A549 treated with AZD9567 at 1 μM for 4 hours (cell line): ENCODE data around the gene LRRC74B. TPM values are rescaled to one million over a fixed set of nuclear protein-coding genes. Genes with fewer than 3 reads are reported as not detected.

ENCODE experiments used
- total RNA-seq: library from RNA; stranded (reverse); fragments of 200-300 nt; extraction: Qiagen RNA extraction; gene quantifications from 5 replicates; pipeline ENCODE4 v1.2.3, GENCODE V29; 2022; ENCODE audit not compliant: insufficient read depth

The LRRC74B gene
- 0.02 to 0.06 TPM (median 0.05 TPM) in 3 of 5 replicates, not detected in the others for total RNA-seq

GRCh38 chr22:21045585-21046294 lies at the start of gene LRRC74B:
TSS of gene LRRC74B (plus strand) at chr22:21045946. CDS start at chr22:21045987, 41 bp downstream.

GRCh38 chr22:21001601-21002325 lies 44.0 kb upstream of the LRRC74B start, which contains the start of gene THAP7:
TSS of gene THAP7 (minus strand) at chr22:21002118. CDS start at chr22:21001911, 207 bp downstream.

GRCh38 chr22:21014726-21015465 lies 30.9 kb upstream of the LRRC74B start, which contains the start of gene P2RX6:
TSS of gene P2RX6 (plus strand) at chr22:21015165. CDS start at chr22:21015175, 10 bp downstream.

GRCh38 chr22:21032037-21032867 lies 13.5 kb upstream of the LRRC74B start, which contains the start of gene SLC7A4:
TSS of gene SLC7A4 (minus strand) at chr22:21032561. CDS start at chr22:21031812, 749 bp downstream.

Other genes starting within 250 kb of the LRRC74B start
- gene PI4KA, start 187.1 kb upstream of the LRRC74B start, total RNA-seq = 19.0 to 23.7 TPM (median 20.3 TPM) in 5 replicates
- gene SNAP29, start 186.9 kb upstream of the LRRC74B start, total RNA-seq = 13.1 to 19.1 TPM (median 18.5 TPM) in 5 replicates
- gene CRKL, start 128.5 kb upstream of the LRRC74B start, total RNA-seq = 21.4 to 34.7 TPM (median 22.8 TPM) in 5 replicates
- gene AIFM3, start 78.7 kb upstream of the LRRC74B start, total RNA-seq = 2.5 to 3.9 TPM (median 3.8 TPM) in 4 of 5 replicates, not detected in the other
- gene LZTR1, start 63.6 kb upstream of the LRRC74B start, total RNA-seq = 17.3 to 22.0 TPM (median 19.5 TPM) in 5 replicates
- 22.1 to 24.9 TPM (median 23.7 TPM) in 5 replicates for gene THAP7, start 43.8 kb upstream of the LRRC74B start, total RNA-seq
- gene P2RX6, start 30.8 kb upstream of the LRRC74B start, total RNA-seq = 0.69 to 0.84 TPM (median 0.75 TPM) in 4 of 5 replicates, not detected in the other
- not detected in 5 replicates for gene SLC7A4, start 13.4 kb upstream of the LRRC74B start, total RNA-seq